GM12878 (cell line): Measurements from ENCODE around the gene CNIH1. TPM values are rescaled to one million over a fixed set of nuclear protein-coding genes. Genes with fewer than 3 reads are reported as not detected.

ENCODE experiments used
- ATAC-seq: fragments of 200-7000 bp; cut with Tn5 transposase; 3 replicates; pipeline ENCODE4 v1.9.1; 2020; ENCODE audit warnings: mild to moderate bottlenecking, moderate library complexity
- BruUV-seq: library from RNA; stranded (reverse); fragments of 400-500 nt; replicated peaks from 2 replicates; lab custom pipeline; 2021; lab: Mats Ljungman, UMichigan
- CTCF ChIA-PET: fragments of 300-600 bp; sonication (Branson Sonifier 250); formaldehyde crosslinking; extraction: SDS; loops from one replicate; lab custom pipeline; 2021; ENCODE audit warnings: inconsistent platforms; lab: Yijun Ruan, JAX
- POLR2A ChIA-PET: fragments of 350-600 bp; formaldehyde crosslinking; extraction: SDS; loops from one replicate; lab custom pipeline; 2021; ENCODE audit warnings: inconsistent platforms; lab: Charles Lee
- RAD21 ChIA-PET: fragments of 300-600 bp; sonication (Branson Sonifier 250); formaldehyde crosslinking; loops from one replicate; lab custom pipeline; 2023; ENCODE audit warnings: antibody characterized with exemption; ENCODE audit not compliant: unreplicated experiment; lab: Charles Lee
- SMC1A ChIA-PET: fragments of 300-600 bp; sonication (Branson Sonifier 250); formaldehyde crosslinking; loops from one replicate; lab custom pipeline; 2023; ENCODE audit not compliant: unreplicated experiment, uncharacterized antibody; lab: Charles Lee
- DNase-seq: peaks from one replicate; pipeline ENCODE4 v3.0.0-alpha.2; 2011; ENCODE audit warnings: low read depth, low spot score
- FAIRE-seq: peaks from 3 replicates; lab custom pipeline; 2011; peaks lifted over from hg19 to GRCh38; lab: Jason Lieb, UNC
- H2AFZ ChIP-seq: 2 replicates; pipeline ENCODE4 v1.6.0; 2011; ENCODE audit warnings: low read depth, low read length, control low read depth; ENCODE audit not compliant: control insufficient read depth
- H3K27ac ChIP-seq: 2 replicates; pipeline ENCODE4 v1.5.1; 2011; ENCODE audit warnings: control low read depth; ENCODE audit not compliant: control insufficient read depth, insufficient read depth
- H3K27me3 ChIP-seq, 2 experiments: replicated peaks in 1 of 2; 2 replicates each; pipeline versions ENCODE4 v1.6.0 to v1.6.1; 2011; ENCODE audit warnings: low read length in 1 of 2; ENCODE audit not compliant: control insufficient read depth in 2 of 2, insufficient read depth in 2 of 2
- H3K36me3 ChIP-seq, 2 experiments: 2 replicates each; pipeline ENCODE4 v1.5.1; 2011; ENCODE audit warnings: low read length in 1 of 2; ENCODE audit not compliant: control insufficient read depth in 2 of 2, insufficient read depth in 2 of 2
- H3K4me1 ChIP-seq: 2 replicates; pipeline ENCODE4 v1.6.1; 2011; ENCODE audit warnings: mild to moderate bottlenecking, low read length, moderate library complexity, mixed read lengths; ENCODE audit not compliant: control insufficient read depth, insufficient read depth
- H3K4me2 ChIP-seq: 2 replicates; pipeline ENCODE4 v1.6.0; 2011; ENCODE audit warnings: control low read depth; ENCODE audit not compliant: control insufficient read depth, insufficient read depth
- H3K4me3 ChIP-seq: fragments of 200-600 bp; sonication (generic); 2 replicates; pipeline ENCODE4 v1.5.1; 2016
- H3K79me2 ChIP-seq: 2 replicates; pipeline ENCODE4 v1.6.0; 2011; ENCODE audit warnings: low read length; ENCODE audit not compliant: control insufficient read depth, insufficient read depth
- H3K9ac ChIP-seq: 2 replicates; pipeline ENCODE4 v1.8.0; 2011; ENCODE audit warnings: low read length, control low read depth, mixed read lengths; ENCODE audit not compliant: control insufficient read depth, insufficient read depth
- H3K9me3 ChIP-seq: replicated peaks from 3 replicates; pipeline ENCODE4 v1.5.1; 2011; ENCODE audit warnings: mild to moderate bottlenecking, low read length; ENCODE audit not compliant: control insufficient read depth, insufficient read depth
- H4K20me1 ChIP-seq: 2 replicates; pipeline ENCODE4 v1.6.0; 2011; ENCODE audit not compliant: control insufficient read depth, insufficient read depth
- BHLHE40 ChIP-seq, 2 experiments: fragments of 450-650 bp in 1 of 2; IDR thresholded peaks; 2 replicates each; pipeline ENCODE4 v1.6.1; 2011 to 2017; ENCODE audit warnings: low read depth in 2 of 2, borderline replicate concordance in 1 of 2, improper control_type of control experiment in 1 of 2, low read length in 1 of 2, mild to moderate bottlenecking in 1 of 2
- KAT2A ChIP-seq: conservative IDR thresholded peaks from 2 replicates; pipeline ENCODE4 v1.6.1; 2011; ENCODE audit warnings: low read depth, low read length; ENCODE audit not compliant: control insufficient read depth
- MXI1 ChIP-seq: fragments of 150-350 bp; IDR thresholded peaks from 2 replicates; pipeline ENCODE4 v1.6.1; 2011; ENCODE audit warnings: low read depth, mild to moderate bottlenecking, inconsistent platforms, low read length, improper control_type of control experiment
- NRF1 ChIP-seq: conservative IDR thresholded peaks from 2 replicates; pipeline ENCODE4 v1.6.1; 2011; ENCODE audit warnings: mild to moderate bottlenecking, low read depth, low read length, improper control_type of control experiment
- POLR2AphosphoS5 ChIP-seq: IDR thresholded peaks from 2 replicates; pipeline ENCODE4 v1.6.1; 2011; ENCODE audit warnings: mild to moderate bottlenecking, low read length, inconsistent platforms
- RB1 ChIP-seq: fragments of 450-650 bp; formaldehyde crosslinking; IDR thresholded peaks from 2 replicates; pipeline ENCODE4 v1.6.1; 2017; ENCODE audit warnings: mild to moderate bottlenecking, borderline replicate concordance
- TBL1XR1 ChIP-seq: IDR thresholded peaks from 2 replicates; pipeline ENCODE4 v1.6.1; 2012; ENCODE audit warnings: low read depth, low read length, improper control_type of control experiment
- WRNIP1 ChIP-seq: IDR thresholded peaks from 2 replicates; pipeline ENCODE4 v1.6.1; 2011; ENCODE audit warnings: low read depth, low read length, improper control_type of control experiment, borderline replicate concordance
- YY1 ChIP-seq: IDR thresholded peaks from 2 replicates; pipeline ENCODE4 v1.6.1; 2011; ENCODE audit warnings: low read depth, mild to moderate bottlenecking, low read length
- ZNF24 ChIP-seq: fragments of 450-650 bp; IDR thresholded peaks from 2 replicates; pipeline ENCODE4 v1.6.1; 2017; ENCODE audit warnings: antibody characterized with exemption, mild to moderate bottlenecking
- WGBS: methylation state at CpG from one replicate; pipeline ENCODE4 v1.1.6; 2016; ENCODE audit warnings: low lambda C conversion rate; ENCODE audit not compliant: insufficient replicate concordance, insufficient coverage; ENCODE audit errors: missing lambda C conversion rate; 5-methylcytosine and 5-hydroxymethylcytosine counted together
- in situ Hi-C: fragments of 300-500 bp; cut with MboI; formaldehyde crosslinking; loops from 9 replicates; pipeline ENCODE4 v1.14.3; 2018; ENCODE audit warnings: mixed read lengths
- intact Hi-C: fragments of 100-400 bp; cut with micrococcal nuclease; formaldehyde crosslinking; loops from one replicate; pipeline ENCODE4 v1.14.2; 2022; ENCODE audit not compliant: unreplicated experiment
- polyA plus RNA-seq, 11 experiments: library from polyadenylated mRNA; depleted of rRNA in 4 of 11; unstranded in 6 of 11; stranded (reverse) in 5 of 11; fragments of >200 nt; fragmentation: Nextera tagmentation in 4 of 11; fragmentation: Illumina TruSeq in 1 of 11; extraction: Ambion mirVana in 4 of 11; extraction: Trizol in 1 of 11; gene quantifications; 1 replicate in 1 of 11; 2 replicates in 10 of 11; pipeline versions ENCODE4 v1.2.1 to v1.2.3, GENCODE V29; 2011 to 2016; ENCODE audit warnings: inconsistent platforms in 2 of 11, missing spikeins in 2 of 11, low read depth in 1 of 11
- total RNA-seq, 4 experiments: library from RNA; depleted of rRNA in 3 of 4; stranded (reverse); fragments of >200 nt in 3 of 4; fragmentation: Illumina TruSeq in 1 of 4; extraction: Trizol in 1 of 4; gene quantifications; 2 replicates each; pipeline versions ENCODE4 v1.2.1 to v1.2.3, GENCODE V29; 2013 to 2021
- TF ChIP-seq, protein P1 (sequence below): IDR thresholded peaks from 2 replicates; pipeline ENCODE4 v1.6.1; 2012; ENCODE audit warnings: low read length, inconsistent platforms
- TF ChIP-seq, protein P2 (sequence below): fragments of 450-650 bp; IDR thresholded peaks from 2 replicates; pipeline ENCODE4 v1.6.1; 2017; ENCODE audit warnings: mild to moderate bottlenecking
- TF ChIP-seq, protein P3 (sequence below): IDR thresholded peaks from 2 replicates; pipeline ENCODE4 v1.6.1; 2012; ENCODE audit warnings: improper control_type of control experiment, low read depth, low read length; ENCODE audit not compliant: insufficient replicate concordance

CNIH1 gene
- total and polyA plus RNA-seq, 10 of the 15 experiments (the other 5 are each of a cell fraction or from before 2014, with no cell fraction given), result 48.9 to 274 (median 110) TPM

DNA sequence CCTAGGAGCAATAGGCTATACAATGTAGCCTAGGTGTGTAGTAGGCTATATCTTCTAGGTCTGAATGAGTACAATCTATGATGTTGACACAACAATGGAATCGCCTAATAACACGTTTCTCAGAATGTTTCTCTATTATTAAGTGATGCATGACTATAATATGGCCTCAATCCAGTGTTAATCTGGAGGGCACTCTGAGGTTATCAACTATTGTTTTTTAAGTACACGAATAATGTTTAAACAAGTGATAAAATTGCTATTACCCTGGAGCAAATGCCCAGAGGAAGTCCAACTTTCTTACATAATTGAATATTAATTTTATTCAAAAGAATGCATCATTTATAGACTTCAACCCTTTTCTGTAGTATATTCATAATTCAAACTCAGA is 16.4 kb upstream of the CNIH1 start:
- Histone ChIP-seq H3K79me2 (no peaks in the 10 kb centered on the region), H3K27ac (no peak overlapping the region), H3K27me3 (no peaks in the 10 kb centered on the region), H3K36me3 (no peaks in the 10 kb centered on the region), H4K20me1 (no peaks in the 10 kb centered on the region), H3K4me2 (no peak overlapping the region), H3K9ac (no peak overlapping the region), H3K4me1 (no peaks in the 10 kb centered on the region), H2AFZ (no peak overlapping the region), H3K9me3 (peaks cover 11% of the 10 kb centered on the region; the same call in 2 of the 3 replicates), H3K4me3 (no peak overlapping the region)
- RAD21 ChIA-PET, result no interaction called here
- DNase-seq (no peak), FAIRE-seq (no peak), ATAC-seq (no peak)
- intact Hi-C loops (no loop called here), in situ Hi-C loops (no loop called here)
- POLR2A ChIA-PET, result no interaction called here
- SMC1A ChIA-PET, result interaction anchor here (0.7 kb wide), 1 partner anchor 11 kb away, joined by 3 read pairs; no protein-coding TSS in a partner anchor
- TF ChIP-seq KAT2A, result no peak
- TF ChIP-seq ZNF24, result no peak
- TF ChIP-seq, protein P1, sequence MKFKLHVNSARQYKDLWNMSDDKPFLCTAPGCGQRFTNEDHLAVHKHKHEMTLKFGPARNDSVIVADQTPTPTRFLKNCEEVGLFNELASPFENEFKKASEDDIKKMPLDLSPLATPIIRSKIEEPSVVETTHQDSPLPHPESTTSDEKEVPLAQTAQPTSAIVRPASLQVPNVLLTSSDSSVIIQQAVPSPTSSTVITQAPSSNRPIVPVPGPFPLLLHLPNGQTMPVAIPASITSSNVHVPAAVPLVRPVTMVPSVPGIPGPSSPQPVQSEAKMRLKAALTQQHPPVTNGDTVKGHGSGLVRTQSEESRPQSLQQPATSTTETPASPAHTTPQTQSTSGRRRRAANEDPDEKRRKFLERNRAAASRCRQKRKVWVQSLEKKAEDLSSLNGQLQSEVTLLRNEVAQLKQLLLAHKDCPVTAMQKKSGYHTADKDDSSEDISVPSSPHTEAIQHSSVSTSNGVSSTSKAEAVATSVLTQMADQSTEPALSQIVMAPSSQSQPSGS, result no peak
- no peak for TF ChIP-seq BHLHE40 (IDR thresholded peaks at IDR 0.05; ENCODE audit: borderline replicate concordance in 1 of 2, low read depth in 2 of 2, low read length in 1 of 2)
- no peak for TF ChIP-seq WRNIP1
- TF ChIP-seq MXI1, result no peak
- TF ChIP-seq POLR2AphosphoS5, result no peak
- TF ChIP-seq, protein P2, sequence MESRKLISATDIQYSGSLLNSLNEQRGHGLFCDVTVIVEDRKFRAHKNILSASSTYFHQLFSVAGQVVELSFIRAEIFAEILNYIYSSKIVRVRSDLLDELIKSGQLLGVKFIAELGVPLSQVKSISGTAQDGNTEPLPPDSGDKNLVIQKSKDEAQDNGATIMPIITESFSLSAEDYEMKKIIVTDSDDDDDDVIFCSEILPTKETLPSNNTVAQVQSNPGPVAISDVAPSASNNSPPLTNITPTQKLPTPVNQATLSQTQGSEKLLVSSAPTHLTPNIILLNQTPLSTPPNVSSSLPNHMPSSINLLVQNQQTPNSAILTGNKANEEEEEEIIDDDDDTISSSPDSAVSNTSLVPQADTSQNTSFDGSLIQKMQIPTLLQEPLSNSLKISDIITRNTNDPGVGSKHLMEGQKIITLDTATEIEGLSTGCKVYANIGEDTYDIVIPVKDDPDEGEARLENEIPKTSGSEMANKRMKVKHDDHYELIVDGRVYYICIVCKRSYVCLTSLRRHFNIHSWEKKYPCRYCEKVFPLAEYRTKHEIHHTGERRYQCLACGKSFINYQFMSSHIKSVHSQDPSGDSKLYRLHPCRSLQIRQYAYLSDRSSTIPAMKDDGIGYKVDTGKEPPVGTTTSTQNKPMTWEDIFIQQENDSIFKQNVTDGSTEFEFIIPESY, result no peak
- TF ChIP-seq TBL1XR1, result no peak
- TF ChIP-seq YY1, result no peak
- TF ChIP-seq, protein P3, sequence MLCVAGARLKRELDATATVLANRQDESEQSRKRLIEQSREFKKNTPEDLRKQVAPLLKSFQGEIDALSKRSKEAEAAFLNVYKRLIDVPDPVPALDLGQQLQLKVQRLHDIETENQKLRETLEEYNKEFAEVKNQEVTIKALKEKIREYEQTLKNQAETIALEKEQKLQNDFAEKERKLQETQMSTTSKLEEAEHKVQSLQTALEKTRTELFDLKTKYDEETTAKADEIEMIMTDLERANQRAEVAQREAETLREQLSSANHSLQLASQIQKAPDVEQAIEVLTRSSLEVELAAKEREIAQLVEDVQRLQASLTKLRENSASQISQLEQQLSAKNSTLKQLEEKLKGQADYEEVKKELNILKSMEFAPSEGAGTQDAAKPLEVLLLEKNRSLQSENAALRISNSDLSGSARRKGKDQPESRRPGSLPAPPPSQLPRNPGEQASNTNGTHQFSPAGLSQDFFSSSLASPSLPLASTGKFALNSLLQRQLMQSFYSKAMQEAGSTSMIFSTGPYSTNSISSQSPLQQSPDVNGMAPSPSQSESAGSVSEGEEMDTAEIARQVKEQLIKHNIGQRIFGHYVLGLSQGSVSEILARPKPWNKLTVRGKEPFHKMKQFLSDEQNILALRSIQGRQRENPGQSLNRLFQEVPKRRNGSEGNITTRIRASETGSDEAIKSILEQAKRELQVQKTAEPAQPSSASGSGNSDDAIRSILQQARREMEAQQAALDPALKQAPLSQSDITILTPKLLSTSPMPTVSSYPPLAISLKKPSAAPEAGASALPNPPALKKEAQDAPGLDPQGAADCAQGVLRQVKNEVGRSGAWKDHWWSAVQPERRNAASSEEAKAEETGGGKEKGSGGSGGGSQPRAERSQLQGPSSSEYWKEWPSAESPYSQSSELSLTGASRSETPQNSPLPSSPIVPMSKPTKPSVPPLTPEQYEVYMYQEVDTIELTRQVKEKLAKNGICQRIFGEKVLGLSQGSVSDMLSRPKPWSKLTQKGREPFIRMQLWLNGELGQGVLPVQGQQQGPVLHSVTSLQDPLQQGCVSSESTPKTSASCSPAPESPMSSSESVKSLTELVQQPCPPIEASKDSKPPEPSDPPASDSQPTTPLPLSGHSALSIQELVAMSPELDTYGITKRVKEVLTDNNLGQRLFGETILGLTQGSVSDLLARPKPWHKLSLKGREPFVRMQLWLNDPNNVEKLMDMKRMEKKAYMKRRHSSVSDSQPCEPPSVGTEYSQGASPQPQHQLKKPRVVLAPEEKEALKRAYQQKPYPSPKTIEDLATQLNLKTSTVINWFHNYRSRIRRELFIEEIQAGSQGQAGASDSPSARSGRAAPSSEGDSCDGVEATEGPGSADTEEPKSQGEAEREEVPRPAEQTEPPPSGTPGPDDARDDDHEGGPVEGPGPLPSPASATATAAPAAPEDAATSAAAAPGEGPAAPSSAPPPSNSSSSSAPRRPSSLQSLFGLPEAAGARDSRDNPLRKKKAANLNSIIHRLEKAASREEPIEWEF, result no peak
- no peak for TF ChIP-seq RB1
- TF ChIP-seq NRF1, result no peak
- no TSS peak for BruUV-seq
- WGBS, result 61% methylated on average over 3 of the region's 3 CpGs
- CTCF ChIA-PET, result interaction anchor here (0.6 to 2.2 kb wide), 3 partner anchors 16 to 217 kb away, joined by 3 to 7 read pairs (median 4); partner anchors contain the start of gene CNIH1
